HL-60 (cell line): ENCODE results near the gene NMT2.

Experiments used
- CTCF ChIP-seq: IDR thresholded peaks from one replicate; pipeline ENCODE4 v1.5.1; 2011; ENCODE audit warnings: low read length, control low read depth, inconsistent platforms; ENCODE audit not compliant: insufficient read depth
- GABPA ChIP-seq: IDR thresholded peaks from 2 replicates; pipeline ENCODE4 v1.6.1; 2012; ENCODE audit warnings: low read depth
- POLR2AphosphoS5 ChIP-seq: IDR thresholded peaks from 2 replicates; pipeline ENCODE4 v1.6.1; 2012; ENCODE audit warnings: low read depth
- REST ChIP-seq: IDR thresholded peaks from 2 replicates; pipeline ENCODE4 v1.6.1; 2012; ENCODE audit warnings: low read depth; ENCODE audit not compliant: insufficient replicate concordance
- SPI1 ChIP-seq: IDR thresholded peaks from 2 replicates; pipeline ENCODE4 v1.6.1; 2012; ENCODE audit warnings: low read depth, mild to moderate bottlenecking, borderline replicate concordance

GRCh38 chr10:15088428-15089261 is 79.8 kb downstream of the NMT2 start, which contains the start of gene ACBD7:
- TF ChIP-seq CTCF (no peak), POLR2AphosphoS5 (no peak), REST (no peak), GABPA (no peak), SPI1 (no peak)
